ENCODE results near the gene TMEM18. TPM values are rescaled to one million over a fixed set of nuclear protein-coding genes. Genes with fewer than 3 reads are reported as not detected.

Gene TMEM18
- total and polyA plus RNA-seq, 11 donors, result 7.0 to 20.0 (median 10.5) TPM

- H3K27me3 ChIP-seq, result peaks cover 0 to 37% (median 4%) of the 10 kb centered on the region in 9 donors
- 49 to 63% (median 52%) methylated on average over 20 to 29 of the region's 29 CpGs for WGBS, 4 donors
- H3K9me3 ChIP-seq, result peaks cover 0 to 19% (median 3%) of the 10 kb centered on the region in 12 donors
- ATAC-seq (peak in 1 of 4 donors; percentile 27), DNase-seq (no peak)
- no peak overlapping the region for H3K27ac ChIP-seq
- TF ChIP-seq POLR2A (IDR thresholded peaks at IDR 0.05), result no peak
- no peak for TF ChIP-seq CTCF (IDR thresholded peaks at IDR 0.05)
- peaks cover 0 to 3% (median 0%) of the 10 kb centered on the region in 12 donors for H3K4me1 ChIP-seq
- intact Hi-C loops (cut with DNase I), result no loop called here
- no peak overlapping the region for H3K4me3 ChIP-seq
- peaks cover 0 to 19% (median 8%) of the 10 kb centered on the region in 9 donors for H3K36me3 ChIP-seq
Measured at GRCh38 chr2:660586-661359, 16.4 kb downstream of the TMEM18 start.

GRCh38 chr2:660029-660428, 17.2 kb downstream of the TMEM18 start:
- intact Hi-C loops (cut with DNase I), result no loop called here
- ATAC-seq, result no peak
- Histone ChIP-seq H3K9me3 (peaks cover 0 to 11% (median 0%) of the 10 kb centered on the region in 12 donors), H3K4me1 (peaks cover 0 to 3% (median 0%) of the 10 kb centered on the region in 12 donors), H3K27ac (no peak overlapping the region), H3K36me3 (peaks cover 0 to 16% (median 8%) of the 10 kb centered on the region in 9 donors), H3K27me3 (peaks cover 0 to 37% (median 4%) of the 10 kb centered on the region in 9 donors), H3K4me3 (no peak overlapping the region)
- DNase-seq, result no peak
- 73 to 80% (median 78%) methylated on average over 12 of the region's 12 CpGs for WGBS, 4 donors
- TF ChIP-seq POLR2A (IDR thresholded peaks at IDR 0.05) (no peak), CTCF (IDR thresholded peaks at IDR 0.05) (no peak)

GRCh38 chr2:658426-658825, 18.8 kb downstream of the TMEM18 start:
- WGBS, 4 donors, result 63 to 91% (median 82%) methylated on average over 8 of the region's 8 CpGs
- no peaks in the 10 kb centered on the region for H3K9me3 ChIP-seq
- TF ChIP-seq CTCF (IDR thresholded peaks at IDR 0.05) (no peak), POLR2A (IDR thresholded peaks at IDR 0.05) (no peak)
- ATAC-seq (no peak), DNase-seq (no peak)
- no peak overlapping the region for H3K4me3 ChIP-seq
- peaks cover 0 to 37% (median 4%) of the 10 kb centered on the region in 9 donors for H3K27me3 ChIP-seq
- H3K27ac ChIP-seq, result no peak overlapping the region
- H3K4me1 ChIP-seq, result peaks cover 0 to 3% (median 0%) of the 10 kb centered on the region in 12 donors
- intact Hi-C loops (cut with DNase I), result no loop called here
- H3K36me3 ChIP-seq, result peaks cover 0 to 6% (median under 1%) of the 10 kb centered on the region in 9 donors

- Histone ChIP-seq H3K9me3 (no peaks in the 10 kb centered on the region), H3K27ac (no peak overlapping the region), H3K36me3 (no peaks in the 10 kb centered on the region), H3K27me3 (peaks cover 0 to 37% (median 4%) of the 10 kb centered on the region in 9 donors), H3K4me3 (no peak overlapping the region), H3K4me1 (peaks cover 0 to 3% (median 0%) of the 10 kb centered on the region in 12 donors)
- no peak for DNase-seq
- intact Hi-C loops (cut with DNase I), result no loop called here
- TF ChIP-seq POLR2A (IDR thresholded peaks at IDR 0.05) (no peak), CTCF (IDR thresholded peaks at IDR 0.05) (no peak)
- 76 to 86% (median 80%) methylated on average over 6 of the region's 6 CpGs for WGBS, 4 donors
- no peak for ATAC-seq
Measured at GRCh38 chr2:657766-658165, 19.4 kb downstream of the TMEM18 start.

Measured in heart left ventricle (tissue), 16 donors.